HEK293 (cell line): ENCODE data around the gene CYP27B1.

Experiments
- BCL11B ChIP-seq: fragments of 450-650 bp; formaldehyde crosslinking; IDR thresholded peaks from 2 replicates; pipeline ENCODE4 v1.5.1; 2016; ENCODE audit warnings: low read depth, missing biosample characterization, missing genetic modification characterization
- GFI1B ChIP-seq: fragments of 450-650 bp; formaldehyde crosslinking; IDR thresholded peaks from 2 replicates; pipeline ENCODE4 v1.5.1; 2016; ENCODE audit warnings: missing biosample characterization, missing genetic modification characterization
- KLF10 ChIP-seq: fragments of 450-650 bp; IDR thresholded peaks from 2 replicates; pipeline ENCODE4 v1.5.1; 2018; ENCODE audit warnings: missing biosample characterization, mild to moderate bottlenecking, missing genetic modification characterization
- KLF16 ChIP-seq: fragments of 450-650 bp; formaldehyde crosslinking; IDR thresholded peaks from 2 replicates; pipeline ENCODE4 v1.5.1; 2017; ENCODE audit warnings: missing biosample characterization, missing genetic modification characterization
- REPIN1 ChIP-seq: fragments of 450-650 bp; formaldehyde crosslinking; IDR thresholded peaks from 2 replicates; pipeline ENCODE4 v1.5.1; 2017; ENCODE audit warnings: missing biosample characterization, missing genetic modification characterization, low read depth
- SETDB1 ChIP-seq: IDR thresholded peaks from one replicate; pipeline ENCODE4 v1.6.1; 2017; ENCODE audit warnings: mild to moderate bottlenecking, low read length, moderate library complexity, mixed read lengths; ENCODE audit not compliant: insufficient read length
- YY2 ChIP-seq: fragments of 450-650 bp; formaldehyde crosslinking; IDR thresholded peaks from 2 replicates; pipeline ENCODE4 v1.5.1; 2016; ENCODE audit warnings: missing biosample characterization, missing genetic modification characterization
- ZBTB21 ChIP-seq: fragments of 450-650 bp; formaldehyde crosslinking; IDR thresholded peaks from 2 replicates; pipeline ENCODE4 v1.5.1; 2017; ENCODE audit warnings: missing biosample characterization, missing genetic modification characterization
- ZNF133 ChIP-seq: fragments of 450-650 bp; formaldehyde crosslinking; IDR thresholded peaks from 2 replicates; pipeline ENCODE4 v1.5.1; 2016; ENCODE audit warnings: missing biosample characterization, missing genetic modification characterization
- ZNF19 ChIP-seq: fragments of 450-650 bp; formaldehyde crosslinking; IDR thresholded peaks from 2 replicates; pipeline ENCODE4; 2016; ENCODE audit warnings: missing biosample characterization, missing genetic modification characterization, low read depth
- ZNF354C ChIP-seq: fragments of 450-650 bp; formaldehyde crosslinking; IDR thresholded peaks from 2 replicates; pipeline ENCODE4 v1.5.1; 2016; ENCODE audit warnings: missing biosample characterization, missing genetic modification characterization, low read depth, borderline replicate concordance
- ZNF37A ChIP-seq: fragments of 450-650 bp; IDR thresholded peaks from 2 replicates; pipeline ENCODE4 v1.5.1; 2018; ENCODE audit warnings: missing biosample characterization, missing genetic modification characterization
- ZNF391 ChIP-seq: fragments of 450-650 bp; formaldehyde crosslinking; IDR thresholded peaks from 2 replicates; pipeline ENCODE4 v1.5.1; 2016; ENCODE audit warnings: low read depth, missing biosample characterization, missing genetic modification characterization, borderline replicate concordance
- ZNF394 ChIP-seq: fragments of 450-650 bp; formaldehyde crosslinking; IDR thresholded peaks from 2 replicates; pipeline ENCODE4 v1.5.1; 2016; ENCODE audit warnings: missing biosample characterization, missing genetic modification characterization, mild to moderate bottlenecking, moderate library complexity, borderline replicate concordance
- ZNF423 ChIP-seq: fragments of 450-650 bp; formaldehyde crosslinking; IDR thresholded peaks from 2 replicates; pipeline ENCODE4 v1.5.1; 2016; ENCODE audit warnings: missing biosample characterization, missing genetic modification characterization
- ZNF529 ChIP-seq: fragments of 450-650 bp; formaldehyde crosslinking; IDR thresholded peaks from 2 replicates; pipeline ENCODE4 v1.5.1; 2017; ENCODE audit warnings: missing genetic modification characterization, missing biosample characterization; ENCODE audit not compliant: insufficient replicate concordance
- ZNF548 ChIP-seq: fragments of 450-650 bp; formaldehyde crosslinking; IDR thresholded peaks from 2 replicates; pipeline ENCODE4 v1.5.1; 2016; ENCODE audit warnings: missing biosample characterization, missing genetic modification characterization
- ZNF549 ChIP-seq: fragments of 450-650 bp; IDR thresholded peaks from 2 replicates; pipeline ENCODE4 v1.5.1; 2018; ENCODE audit warnings: missing biosample characterization, missing genetic modification characterization, mild to moderate bottlenecking, inconsistent platforms, moderate library complexity
- ZNF596 ChIP-seq: fragments of 450-650 bp; IDR thresholded peaks from 2 replicates; pipeline ENCODE4 v1.5.0; 2018; ENCODE audit warnings: missing biosample characterization, mild to moderate bottlenecking, missing genetic modification characterization, moderate library complexity
- ZNF600 ChIP-seq: fragments of 450-650 bp; formaldehyde crosslinking; IDR thresholded peaks from 2 replicates; pipeline ENCODE4 v1.5.1; 2016; ENCODE audit warnings: missing biosample characterization, missing genetic modification characterization
- ZNF624 ChIP-seq: fragments of 450-650 bp; formaldehyde crosslinking; IDR thresholded peaks from 2 replicates; pipeline ENCODE4 v1.5.1; 2017; ENCODE audit warnings: missing biosample characterization, missing genetic modification characterization
- ZNF707 ChIP-seq: fragments of 450-650 bp; formaldehyde crosslinking; IDR thresholded peaks from 2 replicates; pipeline ENCODE4 v1.5.1; 2016; ENCODE audit warnings: missing biosample characterization, missing genetic modification characterization
- ZSCAN23 ChIP-seq: fragments of 450-650 bp; formaldehyde crosslinking; IDR thresholded peaks from 2 replicates; pipeline ENCODE4 v1.5.1; 2016; ENCODE audit warnings: missing biosample characterization, missing genetic modification characterization
- TF ChIP-seq, protein P1 (sequence below): fragments of 450-650 bp; formaldehyde crosslinking; IDR thresholded peaks from 2 replicates; pipeline ENCODE4 v1.5.1; 2016; ENCODE audit warnings: missing biosample characterization, missing genetic modification characterization
- TF ChIP-seq, protein P2 (sequence below): fragments of 450-650 bp; formaldehyde crosslinking; IDR thresholded peaks from 2 replicates; pipeline ENCODE4 v1.5.1; 2017; ENCODE audit warnings: missing biosample characterization, mild to moderate bottlenecking, missing genetic modification characterization, moderate library complexity
- TF ChIP-seq, protein P3 (sequence below): fragments of 450-650 bp; formaldehyde crosslinking; IDR thresholded peaks from 2 replicates; pipeline ENCODE4 v1.5.1; 2016; ENCODE audit warnings: missing biosample characterization, missing genetic modification characterization
- TF ChIP-seq, protein P4 (sequence below): fragments of 450-650 bp; formaldehyde crosslinking; IDR thresholded peaks from 2 replicates; pipeline ENCODE4 v1.5.1; 2016; ENCODE audit warnings: missing biosample characterization, missing genetic modification characterization
- TF ChIP-seq, protein P5 (sequence below): fragments of 450-650 bp; formaldehyde crosslinking; IDR thresholded peaks from 2 replicates; pipeline ENCODE4 v1.5.1; 2016; ENCODE audit warnings: missing biosample characterization, missing genetic modification characterization
- TF ChIP-seq, protein P6 (sequence below): fragments of 450-650 bp; formaldehyde crosslinking; IDR thresholded peaks from 2 replicates; pipeline ENCODE4 v1.5.1; 2016; ENCODE audit warnings: missing biosample characterization, missing genetic modification characterization

CYP27B1 gene

DNA sequence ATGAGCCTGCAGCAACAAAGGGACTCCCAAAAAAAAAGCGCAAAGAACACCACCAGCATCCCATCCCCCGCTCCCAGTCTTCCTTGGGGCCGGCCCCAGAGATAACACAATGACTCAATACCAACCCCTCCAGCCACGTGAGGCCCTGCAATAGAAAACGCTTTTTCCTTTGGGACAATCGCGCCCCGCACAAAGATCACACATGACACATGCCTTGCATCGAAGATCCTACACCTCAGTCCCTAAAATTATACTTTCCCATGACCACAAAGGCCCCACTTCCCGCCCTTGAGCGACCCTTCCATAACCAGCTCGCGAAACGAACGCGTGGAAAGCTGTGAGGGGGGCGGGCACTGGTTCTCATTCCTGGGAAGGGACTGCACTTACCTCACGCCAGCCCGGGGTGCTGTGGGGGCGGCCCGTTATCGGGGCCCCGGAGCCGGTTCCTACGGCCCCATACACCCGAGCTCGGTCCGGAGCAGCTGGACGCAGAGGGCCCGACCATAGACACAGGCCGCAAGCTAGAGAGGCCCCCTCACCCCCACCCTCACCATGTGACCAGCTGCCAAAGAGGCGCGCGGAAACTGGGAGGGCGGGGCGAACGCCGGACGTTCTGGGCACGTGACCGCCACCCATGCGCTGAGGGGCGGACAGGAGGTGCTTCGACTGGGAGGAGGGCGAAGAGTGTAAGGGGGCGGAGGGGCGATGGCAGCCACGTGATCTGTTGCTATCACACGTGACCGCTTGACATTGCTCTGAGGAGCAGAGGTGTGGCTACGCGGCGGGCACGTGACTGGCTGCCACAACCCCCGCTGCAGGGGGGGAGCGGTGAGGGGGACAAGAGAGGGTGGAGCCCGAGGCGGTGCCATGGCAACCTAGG lies 14.8 kb downstream of the CYP27B1 start, which contains the start of gene CDK4 (continued):
- 0 out of 2 replicates have a peak, but pooled peaks have one; percentile 12 for TF ChIP-seq REPIN1
- peak; percentile 33; the same call in 1 of the 2 replicates for TF ChIP-seq YY2
- TF ChIP-seq SETDB1 = no peak
- TF ChIP-seq ZNF707 (tag by site-specific recombination) = no peak
- TF ChIP-seq ZSCAN23 = peak; percentile 27; the same call in 1 of the 2 replicates
- TF ChIP-seq, protein P1, sequence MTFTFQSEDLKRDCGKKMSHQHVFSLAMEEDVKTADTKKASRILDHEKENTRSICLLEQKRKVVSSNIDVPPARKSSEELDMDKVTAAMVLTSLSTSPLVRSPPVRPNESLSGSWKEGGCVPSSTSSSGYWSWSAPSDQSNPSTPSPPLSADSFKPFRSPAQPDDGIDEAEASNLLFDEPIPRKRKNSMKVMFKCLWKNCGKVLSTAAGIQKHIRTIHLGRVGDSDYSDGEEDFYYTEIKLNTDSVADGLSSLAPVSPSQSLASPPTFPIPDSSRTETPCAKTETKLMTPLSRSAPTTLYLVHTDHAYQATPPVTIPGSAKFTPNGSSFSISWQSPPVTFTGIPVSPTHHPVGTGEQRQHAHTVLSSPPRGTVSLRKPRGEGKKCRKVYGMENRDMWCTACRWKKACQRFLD = no peak
- TF ChIP-seq ZNF354C (tag by site-specific recombination) = no peak
- TF ChIP-seq, protein P2, sequence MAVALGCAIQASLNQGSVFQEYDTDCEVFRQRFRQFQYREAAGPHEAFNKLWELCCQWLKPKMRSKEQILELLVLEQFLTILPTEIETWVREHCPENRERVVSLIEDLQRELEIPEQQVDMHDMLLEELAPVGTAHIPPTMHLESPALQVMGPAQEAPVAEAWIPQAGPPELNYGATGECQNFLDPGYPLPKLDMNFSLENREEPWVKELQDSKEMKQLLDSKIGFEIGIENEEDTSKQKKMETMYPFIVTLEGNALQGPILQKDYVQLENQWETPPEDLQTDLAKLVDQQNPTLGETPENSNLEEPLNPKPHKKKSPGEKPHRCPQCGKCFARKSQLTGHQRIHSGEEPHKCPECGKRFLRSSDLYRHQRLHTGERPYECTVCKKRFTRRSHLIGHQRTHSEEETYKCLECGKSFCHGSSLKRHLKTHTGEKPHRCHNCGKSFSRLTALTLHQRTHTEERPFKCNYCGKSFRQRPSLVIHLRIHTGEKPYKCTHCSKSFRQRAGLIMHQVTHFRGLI (tag by site-specific recombination) = 0 out of 2 replicates have a peak, but pooled peaks have one; percentile 23
- TF ChIP-seq ZNF600 (tag by site-specific recombination) = peak; percentile 94
- no peak for TF ChIP-seq ZNF624 (tag by site-specific recombination)
- no peak for TF ChIP-seq ZNF133 (tag by site-specific recombination)
- TF ChIP-seq ZNF548 = no peak
- no peak for TF ChIP-seq ZNF596
- 0 out of 2 replicates have a peak, but pooled peaks have one; percentile 51 for TF ChIP-seq ZNF391 (tag by site-specific recombination)
- TF ChIP-seq, protein P3, sequence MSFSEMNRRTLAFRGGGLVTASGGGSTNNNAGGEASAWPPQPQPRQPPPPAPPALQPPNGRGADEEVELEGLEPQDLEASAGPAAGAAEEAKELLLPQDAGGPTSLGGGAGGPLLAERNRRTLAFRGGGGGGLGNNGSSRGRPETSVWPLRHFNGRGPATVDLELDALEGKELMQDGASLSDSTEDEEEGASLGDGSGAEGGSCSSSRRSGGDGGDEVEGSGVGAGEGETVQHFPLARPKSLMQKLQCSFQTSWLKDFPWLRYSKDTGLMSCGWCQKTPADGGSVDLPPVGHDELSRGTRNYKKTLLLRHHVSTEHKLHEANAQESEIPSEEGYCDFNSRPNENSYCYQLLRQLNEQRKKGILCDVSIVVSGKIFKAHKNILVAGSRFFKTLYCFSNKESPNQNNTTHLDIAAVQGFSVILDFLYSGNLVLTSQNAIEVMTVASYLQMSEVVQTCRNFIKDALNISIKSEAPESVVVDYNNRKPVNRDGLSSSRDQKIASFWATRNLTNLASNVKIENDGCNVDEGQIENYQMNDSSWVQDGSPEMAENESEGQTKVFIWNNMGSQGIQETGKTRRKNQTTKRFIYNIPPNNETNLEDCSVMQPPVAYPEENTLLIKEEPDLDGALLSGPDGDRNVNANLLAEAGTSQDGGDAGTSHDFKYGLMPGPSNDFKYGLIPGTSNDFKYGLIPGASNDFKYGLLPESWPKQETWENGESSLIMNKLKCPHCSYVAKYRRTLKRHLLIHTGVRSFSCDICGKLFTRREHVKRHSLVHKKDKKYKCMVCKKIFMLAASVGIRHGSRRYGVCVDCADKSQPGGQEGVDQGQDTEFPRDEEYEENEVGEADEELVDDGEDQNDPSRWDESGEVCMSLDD (tag by site-specific recombination) = peak; percentile 78
- TF ChIP-seq ZNF37A (tag by site-specific recombination) = no peak
- TF ChIP-seq BCL11B (tag by site-specific recombination) = peak; percentile 75
- TF ChIP-seq, protein P4, sequence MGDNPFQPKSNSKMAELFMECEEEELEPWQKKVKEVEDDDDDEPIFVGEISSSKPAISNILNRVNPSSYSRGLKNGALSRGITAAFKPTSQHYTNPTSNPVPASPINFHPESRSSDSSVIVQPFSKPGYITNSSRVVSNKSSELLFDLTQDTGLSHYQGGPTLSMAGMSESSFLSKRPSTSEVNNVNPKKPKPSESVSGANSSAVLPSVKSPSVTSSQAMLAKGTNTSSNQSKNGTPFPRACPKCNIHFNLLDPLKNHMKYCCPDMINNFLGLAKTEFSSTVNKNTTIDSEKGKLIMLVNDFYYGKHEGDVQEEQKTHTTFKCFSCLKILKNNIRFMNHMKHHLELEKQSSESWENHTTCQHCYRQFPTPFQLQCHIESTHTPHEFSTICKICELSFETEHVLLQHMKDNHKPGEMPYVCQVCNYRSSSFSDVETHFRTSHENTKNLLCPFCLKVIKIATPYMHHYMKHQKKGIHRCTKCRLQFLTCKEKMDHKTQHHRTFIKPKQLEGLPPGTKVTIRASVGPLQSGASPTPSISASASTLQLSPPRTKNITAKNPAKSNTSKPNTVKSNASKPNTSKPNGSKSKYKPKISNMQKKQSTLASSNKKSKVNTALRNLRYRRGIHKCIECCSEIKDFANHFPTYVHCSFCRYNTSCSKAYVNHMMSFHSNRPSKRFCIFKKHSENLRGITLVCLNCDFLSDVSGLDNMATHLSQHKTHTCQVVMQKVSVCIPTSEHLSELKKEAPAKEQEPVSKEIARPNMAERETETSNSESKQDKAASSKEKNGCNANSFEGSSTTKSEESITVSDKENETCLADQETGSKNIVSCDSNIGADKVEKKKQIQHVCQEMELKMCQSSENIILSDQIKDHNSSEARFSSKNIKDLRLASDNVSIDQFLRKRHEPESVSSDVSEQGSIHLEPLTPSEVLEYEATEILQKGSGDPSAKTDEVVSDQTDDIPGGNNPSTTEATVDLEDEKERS = no peak
- peak; percentile 99 for TF ChIP-seq KLF10 (tag by site-specific recombination)
- TF ChIP-seq, protein P5, sequence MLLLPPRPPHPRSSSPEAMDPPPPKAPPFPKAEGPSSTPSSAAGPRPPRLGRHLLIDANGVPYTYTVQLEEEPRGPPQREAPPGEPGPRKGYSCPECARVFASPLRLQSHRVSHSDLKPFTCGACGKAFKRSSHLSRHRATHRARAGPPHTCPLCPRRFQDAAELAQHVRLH (tag by site-specific recombination) = peak; percentile 91
- TF ChIP-seq ZNF19 = no peak
- TF ChIP-seq ZNF529 (tag by site-specific recombination) = no peak
- TF ChIP-seq ZBTB21 = peak; percentile 36; the same call in 1 of the 2 replicates
- TF ChIP-seq KLF16 (tag by site-specific recombination) = peak; percentile 100
- TF ChIP-seq ZNF394 (tag by site-specific recombination) = peak; percentile 83
- TF ChIP-seq, protein P6, sequence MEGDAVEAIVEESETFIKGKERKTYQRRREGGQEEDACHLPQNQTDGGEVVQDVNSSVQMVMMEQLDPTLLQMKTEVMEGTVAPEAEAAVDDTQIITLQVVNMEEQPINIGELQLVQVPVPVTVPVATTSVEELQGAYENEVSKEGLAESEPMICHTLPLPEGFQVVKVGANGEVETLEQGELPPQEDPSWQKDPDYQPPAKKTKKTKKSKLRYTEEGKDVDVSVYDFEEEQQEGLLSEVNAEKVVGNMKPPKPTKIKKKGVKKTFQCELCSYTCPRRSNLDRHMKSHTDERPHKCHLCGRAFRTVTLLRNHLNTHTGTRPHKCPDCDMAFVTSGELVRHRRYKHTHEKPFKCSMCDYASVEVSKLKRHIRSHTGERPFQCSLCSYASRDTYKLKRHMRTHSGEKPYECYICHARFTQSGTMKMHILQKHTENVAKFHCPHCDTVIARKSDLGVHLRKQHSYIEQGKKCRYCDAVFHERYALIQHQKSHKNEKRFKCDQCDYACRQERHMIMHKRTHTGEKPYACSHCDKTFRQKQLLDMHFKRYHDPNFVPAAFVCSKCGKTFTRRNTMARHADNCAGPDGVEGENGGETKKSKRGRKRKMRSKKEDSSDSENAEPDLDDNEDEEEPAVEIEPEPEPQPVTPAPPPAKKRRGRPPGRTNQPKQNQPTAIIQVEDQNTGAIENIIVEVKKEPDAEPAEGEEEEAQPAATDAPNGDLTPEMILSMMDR (tag by site-specific recombination) = no peak; the same call in 1 of the 2 replicates
- TF ChIP-seq GFI1B (tag by site-specific recombination) = no peak
- TF ChIP-seq ZNF423 = no peak; the same call in 1 of the 2 replicates
- no peak for TF ChIP-seq ZNF549
